GM23338 (cell line): ENCODE measurements around the gene ARHGDIA.

Source experiments
- CREB1 ChIP-seq: fragments of 250-450 bp; sonication (Bioruptor Pico); IDR thresholded peaks from 2 replicates; pipeline ENCODE4 v1.5.0; 2020; ENCODE audit warnings: low read depth, mild to moderate bottlenecking, moderate library complexity
- CTCF ChIP-seq, 2 experiments: fragments of 200-600 bp in 1 of 2; sonication (generic) in 1 of 2; conservative IDR thresholded peaks; 2 replicates each; pipeline versions ENCODE4 v1.5.1 to v1.6.1; 2016 to 2017; ENCODE audit warnings: antibody characterized with exemption in 2 of 2, low read depth in 2 of 2, mild to moderate bottlenecking in 2 of 2, moderate library complexity in 1 of 2
- ETS1 ChIP-seq: IDR thresholded peaks from 2 replicates; pipeline ENCODE4 v1.6.1; 2016; ENCODE audit warnings: antibody characterized with exemption
- EZH2 ChIP-seq: fragments of 200-600 bp; sonication (generic); IDR thresholded peaks from one replicate; pipeline ENCODE4 v1.8.0; 2017; ENCODE audit warnings: antibody characterized with exemption, mild to moderate bottlenecking, low read depth; ENCODE audit not compliant: unreplicated experiment
- EZH2phosphoT487 ChIP-seq: fragments of 200-600 bp; sonication (generic); IDR thresholded peaks from one replicate; pipeline ENCODE4 v1.8.1; 2018; ENCODE audit warnings: antibody characterized with exemption; ENCODE audit not compliant: unreplicated experiment
- JUNB ChIP-seq: IDR thresholded peaks from one replicate; pipeline ENCODE4 v1.6.1; 2016; ENCODE audit warnings: antibody characterized with exemption; ENCODE audit not compliant: unreplicated experiment
- NANOG ChIP-seq: IDR thresholded peaks from 2 replicates; pipeline ENCODE4 v1.6.1; 2016; ENCODE audit warnings: antibody characterized with exemption, borderline replicate concordance
- POLR2AphosphoS5 ChIP-seq: IDR thresholded peaks from 2 replicates; pipeline ENCODE4 v1.6.1; 2016; ENCODE audit warnings: antibody characterized with exemption, low read depth
- REST ChIP-seq: IDR thresholded peaks from one replicate; pipeline ENCODE4 v1.6.1; 2018; ENCODE audit warnings: antibody characterized with exemption; ENCODE audit not compliant: unreplicated experiment
- STAT1 ChIP-seq: IDR thresholded peaks from one replicate; pipeline ENCODE4 v1.6.1; 2016; ENCODE audit warnings: antibody characterized with exemption; ENCODE audit not compliant: unreplicated experiment
- ZNF114 ChIP-seq: fragments of 250-450 bp; sonication (Bioruptor Pico); IDR thresholded peaks from 2 replicates; pipeline ENCODE4 v1.5.0; 2020; ENCODE audit warnings: mild to moderate bottlenecking, moderate library complexity
- ZNF331 ChIP-seq: fragments of 250-450 bp; sonication (Bioruptor Pico); IDR thresholded peaks from 2 replicates; pipeline ENCODE4 v1.5.0; 2020; ENCODE audit warnings: low read depth, mild to moderate bottlenecking, moderate library complexity

GRCh38 chr17:81907219-81908145 is 36.3 kb upstream of the ARHGDIA start:
- no peak for TF ChIP-seq REST
- TF ChIP-seq CTCF (conservative IDR thresholded peaks at IDR 0.05; ENCODE audit: low read depth in 2 of 2): no peak
- TF ChIP-seq NANOG: no peak
- TF ChIP-seq EZH2: no peak
- TF ChIP-seq POLR2AphosphoS5: no peak
- TF ChIP-seq EZH2phosphoT487: no peak
- TF ChIP-seq ZNF114 (CRISPR knock-in tag): no peak
- no peak for TF ChIP-seq CREB1
- no peak for TF ChIP-seq ZNF331 (CRISPR knock-in tag)
- TF ChIP-seq JUNB: no peak
- no peak for TF ChIP-seq STAT1
- TF ChIP-seq ETS1: no peak
